T-helper 1 cell treated with Interleukin-12 subunit alpha and Interleukin-12 subunit beta and Interleukin-4 antibody, amounts not matched to agents 30 μg/mL and 1 μg/mL, for 36 hours (primary cell): ENCODE data around the gene NPLOC4.

Experiments
- H3K27ac Mint-ChIP-seq: one replicate; pipeline ENCODE4 v1.8.0; 2021; ENCODE audit warnings: mild to moderate bottlenecking, mixed read lengths
- H3K27me3 Mint-ChIP-seq: one replicate; pipeline ENCODE4 v1.8.0; 2021; ENCODE audit warnings: low read depth, mixed read lengths
- H3K36me3 Mint-ChIP-seq: one replicate; pipeline ENCODE4 v1.8.0; 2021; ENCODE audit warnings: low read depth, mixed read lengths
- H3K4me1 Mint-ChIP-seq: one replicate; pipeline ENCODE4 v1.8.0; 2021; ENCODE audit warnings: low read depth, mixed read lengths
- H3K4me3 Mint-ChIP-seq: one replicate; pipeline ENCODE4 v1.8.0; 2021; ENCODE audit warnings: mild to moderate bottlenecking, moderate library complexity, mixed read lengths
- H3K9me3 Mint-ChIP-seq: one replicate; pipeline ENCODE4 v1.8.0; 2021; ENCODE audit warnings: mixed read lengths

The NPLOC4 gene

GRCh38 chr17:81518113-81518784 lies 118.7 kb downstream of the NPLOC4 start:
- H3K27ac Mint-ChIP-seq = peak overlapping the region; percentile 34
- peak overlapping the region; percentile 27 for H3K4me3 Mint-ChIP-seq

DNA sequence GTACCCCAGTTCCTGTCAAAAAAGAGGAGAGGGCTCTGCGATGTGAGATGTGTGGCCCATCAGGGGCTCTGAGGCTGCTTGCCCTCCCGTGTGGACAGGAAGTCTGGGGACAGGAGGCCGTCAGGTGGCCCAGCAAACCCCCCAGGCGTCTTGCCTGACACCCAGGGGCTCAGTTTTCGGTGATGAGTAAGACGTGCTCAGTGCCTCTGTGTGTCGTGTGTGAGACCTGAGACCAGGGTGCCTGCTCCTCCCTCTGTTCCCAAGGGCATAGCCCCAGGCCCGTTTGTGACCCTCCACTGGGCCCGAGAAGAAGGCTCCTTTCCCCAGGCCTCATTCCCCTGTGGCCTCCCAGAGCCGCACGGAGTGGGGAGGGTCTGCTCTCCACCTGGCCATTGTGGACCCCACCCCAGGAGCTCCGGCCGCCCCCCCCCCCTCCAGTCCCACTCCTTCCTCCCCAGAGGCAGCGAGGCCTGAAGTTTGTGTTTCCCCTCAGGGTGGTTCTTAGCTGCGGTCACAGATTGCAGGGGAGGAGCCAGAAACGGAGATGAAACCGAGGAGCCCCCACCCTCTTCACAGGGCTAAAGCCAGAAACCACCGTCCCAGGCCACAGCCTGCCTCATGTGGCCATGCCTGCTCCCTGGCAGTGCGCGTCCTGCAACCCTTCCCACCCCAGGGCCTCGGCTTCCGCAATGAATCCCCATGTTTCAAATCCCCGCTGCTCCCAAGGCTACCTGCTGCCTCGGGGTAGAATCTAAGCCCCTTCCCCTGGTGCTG lies 119.4 kb downstream of the NPLOC4 start:
- H3K27me3 Mint-ChIP-seq = peaks cover 8% of the 10 kb centered on the region

More at GRCh38 chr17:81518113-81518784, 118.7 kb downstream of the NPLOC4 start:
- H3K36me3 Mint-ChIP-seq = no peaks in the 10 kb centered on the region
- H3K9me3 Mint-ChIP-seq = no peaks in the 10 kb centered on the region
- H3K27me3 Mint-ChIP-seq = peaks cover 12% of the 10 kb centered on the region
- H3K4me1 Mint-ChIP-seq = peaks cover 8% of the 10 kb centered on the region

DNA sequence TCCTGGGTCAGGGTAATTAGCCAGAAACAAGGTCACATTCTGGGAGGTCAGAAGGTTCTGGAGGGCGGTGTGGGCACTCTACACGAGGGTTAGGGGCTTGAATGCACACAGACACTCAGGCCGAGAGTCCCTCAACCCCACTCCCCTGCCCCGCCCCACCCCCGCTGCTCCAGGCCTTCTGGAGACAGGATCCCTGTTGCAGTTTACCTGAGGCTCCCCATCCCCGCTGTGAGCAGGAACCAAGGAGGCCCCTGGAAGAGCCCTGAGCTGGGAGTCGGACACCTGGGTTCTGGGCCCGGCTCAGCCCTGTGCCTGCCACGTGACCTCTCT lies 119.9 kb downstream of the NPLOC4 start:
- H3K4me1 Mint-ChIP-seq = peaks cover 8% of the 10 kb centered on the region

More for the DNA sequence above, 119.4 kb downstream of the NPLOC4 start:
- H3K36me3 Mint-ChIP-seq = no peaks in the 10 kb centered on the region
- no peak overlapping the region for H3K4me3 Mint-ChIP-seq
- H3K27ac Mint-ChIP-seq = peak overlapping the region; percentile 34
- H3K9me3 Mint-ChIP-seq = no peaks in the 10 kb centered on the region
- peaks cover 8% of the 10 kb centered on the region for H3K4me1 Mint-ChIP-seq

DNA sequence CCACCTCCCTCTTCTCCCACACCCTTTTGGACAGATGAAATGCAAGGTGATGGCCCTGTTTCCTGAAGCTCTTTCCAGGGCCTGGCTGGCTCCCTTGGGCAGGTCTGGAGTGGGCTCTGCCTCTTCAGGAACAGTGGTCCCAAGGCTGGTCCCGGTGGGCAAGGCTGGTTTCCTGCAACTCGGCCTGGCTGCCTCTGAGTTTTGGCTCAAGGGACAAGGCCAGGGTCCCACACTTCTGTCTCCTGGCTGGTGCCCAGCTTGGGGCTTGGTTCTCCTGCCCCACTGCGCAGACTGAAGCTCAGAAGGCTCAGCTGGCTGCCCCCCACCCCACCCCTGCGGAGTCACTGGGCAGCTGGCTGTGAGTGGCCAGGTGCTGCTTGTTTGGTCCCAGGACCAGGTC lies 120.5 kb downstream of the NPLOC4 start:
- H3K27ac Mint-ChIP-seq = peak overlapping the region; percentile 36
- no peak overlapping the region for H3K4me3 Mint-ChIP-seq
- H3K36me3 Mint-ChIP-seq = peaks cover 9% of the 10 kb centered on the region
- H3K9me3 Mint-ChIP-seq = no peaks in the 10 kb centered on the region
- peaks cover 8% of the 10 kb centered on the region for H3K4me1 Mint-ChIP-seq
- H3K27me3 Mint-ChIP-seq = peaks cover under 1% of the 10 kb centered on the region

More for the DNA sequence above, 119.9 kb downstream of the NPLOC4 start:
- peaks cover 3% of the 10 kb centered on the region for H3K36me3 Mint-ChIP-seq
- H3K9me3 Mint-ChIP-seq = no peaks in the 10 kb centered on the region
- no peak overlapping the region for H3K4me3 Mint-ChIP-seq
- H3K27ac Mint-ChIP-seq = no peak overlapping the region
- H3K27me3 Mint-ChIP-seq = peaks cover 4% of the 10 kb centered on the region

- H3K27ac Mint-ChIP-seq = peak overlapping the region; percentile 78
- H3K27me3 Mint-ChIP-seq = no peaks in the 10 kb centered on the region
- H3K36me3 Mint-ChIP-seq = peaks cover 17% of the 10 kb centered on the region
- H3K9me3 Mint-ChIP-seq = no peaks in the 10 kb centered on the region
- peak overlapping the region; percentile 80 for H3K4me3 Mint-ChIP-seq
- peaks cover 12% of the 10 kb centered on the region for H3K4me1 Mint-ChIP-seq
Observed at GRCh38 chr17:81515530-81516041, 121.3 kb downstream of the NPLOC4 start.

- Mint-ChIP-seq H3K36me3 (peaks cover 24% of the 10 kb centered on the region), H3K4me1 (peaks cover 12% of the 10 kb centered on the region), H3K27ac (peak overlapping the region; percentile 78), H3K27me3 (no peaks in the 10 kb centered on the region), H3K4me3 (peak overlapping the region; percentile 80), H3K9me3 (no peaks in the 10 kb centered on the region)
Observed at GRCh38 chr17:81514739-81515529, 122.0 kb downstream of the NPLOC4 start.

GRCh38 chr17:81514489-81514738 lies 122.5 kb downstream of the NPLOC4 start:
- Mint-ChIP-seq H3K36me3 (peaks cover 29% of the 10 kb centered on the region), H3K27ac (peak overlapping the region; percentile 74), H3K4me1 (peaks cover 17% of the 10 kb centered on the region), H3K27me3 (no peaks in the 10 kb centered on the region), H3K4me3 (peak overlapping the region; percentile 67), H3K9me3 (no peaks in the 10 kb centered on the region)

DNA sequence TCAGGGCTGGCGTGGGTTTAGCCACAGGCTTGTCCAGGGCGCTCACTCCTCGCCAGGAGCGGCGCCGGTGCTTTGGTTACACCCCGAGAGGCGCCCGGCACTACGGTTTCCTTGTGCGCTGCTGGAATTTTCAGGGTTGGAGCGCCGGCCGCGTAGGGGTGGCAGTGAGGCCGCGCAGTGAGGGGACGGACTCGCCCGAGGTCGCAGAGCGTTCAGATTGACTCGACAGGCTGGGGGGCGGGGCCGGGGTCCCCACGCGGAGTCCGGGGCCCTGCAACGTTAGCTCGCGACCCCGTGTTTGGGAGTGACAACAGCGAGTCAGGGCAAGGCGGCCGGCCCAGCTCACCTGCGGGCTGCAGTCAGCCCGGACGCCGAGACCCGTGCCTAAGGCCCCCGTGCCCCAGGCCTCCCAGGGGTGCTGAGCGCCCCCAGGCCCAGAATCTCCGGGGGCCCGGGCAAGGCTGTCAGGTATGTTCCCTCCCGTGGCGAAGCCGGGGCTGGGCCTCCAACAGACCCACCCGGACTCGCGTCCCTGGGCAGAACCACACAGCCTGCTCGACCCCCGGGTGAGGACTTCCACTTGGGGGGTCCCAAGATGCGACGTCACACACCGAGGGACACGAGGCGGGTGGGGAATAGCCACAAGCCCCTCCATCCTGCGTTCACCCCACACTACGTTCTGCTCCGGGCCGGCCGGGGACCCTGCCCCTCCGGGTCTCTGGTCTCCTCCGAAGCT lies 123.0 kb downstream of the NPLOC4 start:
- H3K27ac Mint-ChIP-seq = peak overlapping the region; percentile 90
- peak overlapping the region; percentile 86 for H3K4me3 Mint-ChIP-seq
- peaks cover 22% of the 10 kb centered on the region for H3K4me1 Mint-ChIP-seq
- H3K9me3 Mint-ChIP-seq = no peaks in the 10 kb centered on the region
- peaks cover 34% of the 10 kb centered on the region for H3K36me3 Mint-ChIP-seq
- H3K27me3 Mint-ChIP-seq = no peaks in the 10 kb centered on the region

- peaks cover 24% of the 10 kb centered on the region for H3K4me1 Mint-ChIP-seq
- peak overlapping the region; percentile 90 for H3K27ac Mint-ChIP-seq
- no peaks in the 10 kb centered on the region for H3K9me3 Mint-ChIP-seq
- peak overlapping the region; percentile 86 for H3K4me3 Mint-ChIP-seq
- H3K36me3 Mint-ChIP-seq = peaks cover 38% of the 10 kb centered on the region
- no peaks in the 10 kb centered on the region for H3K27me3 Mint-ChIP-seq
Observed at GRCh38 chr17:81513372-81513752, 123.5 kb downstream of the NPLOC4 start.

- Mint-ChIP-seq H3K27me3 (no peaks in the 10 kb centered on the region), H3K9me3 (no peaks in the 10 kb centered on the region), H3K4me3 (peak within 1 kb of the TSS; percentile 96), H3K27ac (peak within 1 kb of the TSS; percentile 90), H3K36me3 (peaks cover 42% of the 10 kb centered on the region), H3K4me1 (peaks cover 22% of the 10 kb centered on the region)
Observed at GRCh38 chr17:81512562-81513371, 124.1 kb downstream of the NPLOC4 start, which contains the start of gene ACTG1. ACTG1 (minus strand) TSS chr17:81512799; CDS start chr17:81512354, 445 bp downstream.

DNA sequence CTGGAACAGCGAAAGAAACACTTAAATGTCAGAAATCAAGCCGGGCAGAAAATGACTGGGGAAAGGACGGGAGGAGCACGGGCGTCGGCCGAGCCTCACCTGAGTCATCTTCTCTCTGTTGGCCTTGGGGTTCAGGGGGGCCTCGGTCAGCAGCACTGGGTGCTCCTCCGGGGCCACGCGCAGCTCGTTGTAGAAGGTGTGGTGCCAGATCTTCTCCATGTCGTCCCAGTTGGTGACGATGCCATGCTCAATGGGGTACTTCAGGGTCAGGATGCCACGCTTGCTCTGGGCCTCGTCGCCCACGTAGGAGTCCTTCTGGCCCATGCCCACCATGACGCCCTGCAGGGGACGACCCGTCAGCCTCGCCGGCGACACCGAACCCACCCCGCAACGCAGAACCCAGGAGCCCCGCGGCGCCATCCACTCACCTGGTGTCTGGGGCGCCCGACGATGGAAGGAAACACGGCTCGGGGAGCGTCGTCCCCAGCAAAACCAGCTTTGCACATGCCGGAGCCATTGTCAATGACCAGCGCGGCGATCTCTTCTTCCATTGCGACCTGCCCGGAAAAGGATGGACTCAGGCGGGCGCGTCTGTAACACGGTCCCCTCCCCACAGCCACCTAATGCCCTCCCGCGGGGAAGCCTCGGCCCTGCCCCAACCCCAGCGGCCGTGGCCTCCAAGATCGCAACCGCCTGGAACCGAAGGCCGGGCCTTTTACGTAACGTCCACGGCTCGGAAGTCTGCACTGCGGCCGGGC lies 124.9 kb downstream of the NPLOC4 start:
- H3K27me3 Mint-ChIP-seq = no peaks in the 10 kb centered on the region

DNA sequence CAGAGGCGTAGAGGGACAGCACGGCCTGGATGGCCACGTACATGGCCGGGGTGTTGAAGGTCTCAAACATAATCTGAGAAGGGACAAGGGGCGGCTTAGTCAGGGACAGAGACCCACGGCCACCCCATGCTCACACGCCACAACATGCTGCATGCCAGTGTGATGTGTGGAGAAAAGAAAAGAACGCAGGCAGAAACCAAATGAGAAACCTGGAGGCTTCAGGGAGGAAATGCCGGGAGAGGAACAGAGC lies 125.4 kb downstream of the NPLOC4 start:
- peaks cover 45% of the 10 kb centered on the region for H3K36me3 Mint-ChIP-seq
- no peaks in the 10 kb centered on the region for H3K27me3 Mint-ChIP-seq
- peaks cover 22% of the 10 kb centered on the region for H3K4me1 Mint-ChIP-seq
- peak overlapping the region; percentile 96 for H3K4me3 Mint-ChIP-seq
- peak overlapping the region; percentile 86 for H3K27ac Mint-ChIP-seq
- no peaks in the 10 kb centered on the region for H3K9me3 Mint-ChIP-seq

More for the DNA sequence above, 124.9 kb downstream of the NPLOC4 start:
- peaks cover 45% of the 10 kb centered on the region for H3K36me3 Mint-ChIP-seq
- no peaks in the 10 kb centered on the region for H3K9me3 Mint-ChIP-seq
- peak overlapping the region; percentile 96 for H3K4me3 Mint-ChIP-seq
- H3K27ac Mint-ChIP-seq = peak overlapping the region; percentile 86
- H3K4me1 Mint-ChIP-seq = peaks cover 25% of the 10 kb centered on the region
